ENCODE data around the gene P4HB. TPM values are rescaled to one million over a fixed set of nuclear protein-coding genes. Genes with fewer than 3 reads are reported as not detected.

The P4HB gene
- total and polyA plus RNA-seq, 2 donors (not counting 1 experiment from before 2014, with no cell fraction given): 37.4 to 191 TPM

DNA sequence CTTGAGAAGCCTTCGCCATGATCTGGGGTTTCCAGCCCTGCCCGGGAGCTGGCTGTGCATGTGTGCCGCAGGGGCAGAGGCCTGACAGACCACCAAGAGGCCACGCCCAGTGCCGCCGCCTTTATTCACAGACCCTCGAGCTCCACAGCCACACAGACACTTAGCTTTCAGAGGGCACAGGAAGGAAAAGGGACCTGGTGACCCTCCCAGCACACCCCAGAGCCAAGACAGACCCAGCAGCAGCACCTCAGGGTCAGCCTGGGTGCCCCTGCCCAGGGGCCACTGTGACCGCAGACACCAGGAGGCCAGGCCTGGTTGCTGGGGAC is 38.1 kb downstream of the P4HB start:
- Histone ChIP-seq H3K79me2 (ENCODE audit: control insufficient read depth, insufficient read depth, low read length) (peaks cover 11% of the 10 kb centered on the region), H3K27me3 (replicated peaks in 1 of 4; ENCODE audit: control extremely low read depth in 1 of 4, control insufficient read depth in 3 of 4, insufficient read depth in 4 of 4, low read length in 3 of 4) (no peaks in the 10 kb centered on the region), H3K27ac (ENCODE audit: low read length in 2 of 2) (no peak overlapping the region), H4K20me1 (ENCODE audit: control insufficient read depth, insufficient read depth, low read length, poor library complexity, severe bottlenecking) (peaks cover 27% of the 10 kb centered on the region), H3K4me1 (ENCODE audit: control insufficient read depth in 2 of 2, insufficient read depth in 2 of 2, low read length in 2 of 2) (no peaks in the 10 kb centered on the region), H3K4me3 (ENCODE audit: control extremely low read depth in 1 of 5, extremely low read depth in 1 of 5, insufficient read depth in 1 of 5, low read depth in 2 of 5, low read length in 4 of 5) (no peak overlapping the region), H3K9me3 (ENCODE audit: control extremely low read depth in 1 of 3, control insufficient read depth in 2 of 3, insufficient read depth in 1 of 3, low read length in 2 of 3) (no peaks in the 10 kb centered on the region), H2AFZ (ENCODE audit: insufficient read depth, low read depth, low read length, poor library complexity, severe bottlenecking) (no peak overlapping the region), H3K36me3 (replicated peaks in 1 of 2; ENCODE audit: control extremely low read depth in 1 of 2, control insufficient read depth in 1 of 2, extremely low read depth in 1 of 2, insufficient read depth in 2 of 2, low read length in 1 of 2) (peaks cover 0 to 12% of the 10 kb centered on the region in 2 experiments), H3K4me2 (replicated peaks; ENCODE audit: low read depth, low read length, poor library complexity, severe bottlenecking) (no peak overlapping the region), H3K9ac (ENCODE audit: low read length) (no peak overlapping the region)
- TF ChIP-seq CTCF (IDR thresholded peaks at IDR 0.05) (no peak), EZH2 (IDR thresholded peaks at IDR 0.05; ENCODE audit: borderline replicate concordance, insufficient read depth, low read depth, low read length, poor library complexity, severe bottlenecking) (no peak)
- 95% methylated on average over 8 of the region's 8 CpGs for WGBS (ENCODE audit: insufficient coverage)
- POLR2A ChIA-PET: no interaction called here
- no peak for ATAC-seq (ENCODE audit: low read depth)
- CTCF ChIA-PET: no interaction called here
- intact Hi-C loops (cut with micrococcal nuclease): no loop called here
- DNase-seq: no peak
- H3K27ac Mint-ChIP-seq: no peak overlapping the region
- no peaks in the 10 kb centered on the region for H3K9me3 Mint-ChIP-seq (ENCODE audit: insufficient read depth)
- no peak overlapping the region for H3K4me3 Mint-ChIP-seq
- peaks cover 4% of the 10 kb centered on the region for H3K4me1 Mint-ChIP-seq
- peaks cover 6% of the 10 kb centered on the region for H3K27me3 Mint-ChIP-seq

DNA sequence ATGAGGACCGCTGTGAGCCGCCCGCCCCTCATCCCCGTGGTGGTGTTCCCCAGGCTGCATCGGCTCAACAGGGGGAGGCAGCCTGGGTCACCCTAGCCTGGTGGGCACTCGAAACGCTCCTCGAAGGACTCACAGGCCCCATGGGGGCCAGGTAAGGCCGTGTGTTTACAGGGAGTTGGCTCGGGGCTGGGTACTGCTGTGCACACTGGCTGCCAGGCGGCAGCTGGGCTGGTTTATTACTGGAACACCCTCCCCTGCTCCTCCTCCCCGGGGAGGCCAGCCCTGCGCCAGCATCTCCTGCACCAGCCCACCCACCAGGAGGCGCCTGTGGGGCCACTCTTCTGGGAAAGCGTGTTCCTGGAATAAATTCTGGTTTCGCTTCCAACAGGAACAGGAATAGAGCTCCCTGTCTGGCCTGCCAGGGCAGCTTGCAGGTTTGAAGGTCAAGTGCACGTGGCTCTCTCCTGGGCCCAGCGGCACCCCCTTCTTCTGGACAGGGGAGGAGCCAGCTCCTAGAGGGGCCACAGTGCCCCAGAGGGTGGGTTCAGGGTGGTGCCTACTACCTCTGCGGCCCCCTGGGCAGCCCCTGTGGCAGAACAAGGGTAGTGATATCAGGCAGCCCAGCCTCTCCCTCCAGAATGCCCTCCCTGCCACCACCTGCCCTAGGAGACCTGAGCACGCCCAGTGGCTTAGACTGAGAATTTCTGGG is 38.6 kb downstream of the P4HB start:
- ATAC-seq (ENCODE audit: low read depth) (no peak), DNase-seq (no peak)
- TF ChIP-seq EZH2 (IDR thresholded peaks at IDR 0.05; ENCODE audit: borderline replicate concordance, insufficient read depth, low read depth, low read length, poor library complexity, severe bottlenecking): no peak
- no peak for TF ChIP-seq CTCF (IDR thresholded peaks at IDR 0.05)
- no peaks in the 10 kb centered on the region for H3K4me1 ChIP-seq (ENCODE audit: control insufficient read depth in 2 of 2, insufficient read depth in 2 of 2, low read length in 2 of 2)
- no peak overlapping the region for H3K4me3 ChIP-seq (ENCODE audit: control extremely low read depth in 1 of 5, extremely low read depth in 1 of 5, insufficient read depth in 1 of 5, low read depth in 2 of 5, low read length in 4 of 5)
- no peak overlapping the region for H3K4me2 ChIP-seq (replicated peaks; ENCODE audit: low read depth, low read length, poor library complexity, severe bottlenecking)
- intact Hi-C loops (cut with micrococcal nuclease): no loop called here
- H3K9me3 ChIP-seq (ENCODE audit: control extremely low read depth in 1 of 3, control insufficient read depth in 2 of 3, insufficient read depth in 1 of 3, low read length in 2 of 3): no peaks in the 10 kb centered on the region
- ChIA-PET CTCF (no interaction called here), POLR2A (no interaction called here)
- no peak overlapping the region for H3K4me3 Mint-ChIP-seq
- no peak overlapping the region for H3K27ac Mint-ChIP-seq
- H3K9me3 Mint-ChIP-seq (ENCODE audit: insufficient read depth): no peaks in the 10 kb centered on the region
- peaks cover 27% of the 10 kb centered on the region for H4K20me1 ChIP-seq (ENCODE audit: control insufficient read depth, insufficient read depth, low read length, poor library complexity, severe bottlenecking)
- H3K27me3 Mint-ChIP-seq: peaks cover 8% of the 10 kb centered on the region
- no peak overlapping the region for H3K9ac ChIP-seq (ENCODE audit: low read length)
- H3K79me2 ChIP-seq (ENCODE audit: control insufficient read depth, insufficient read depth, low read length): peaks cover 10% of the 10 kb centered on the region
- H2AFZ ChIP-seq (ENCODE audit: insufficient read depth, low read depth, low read length, poor library complexity, severe bottlenecking): no peak overlapping the region
- WGBS (ENCODE audit: insufficient coverage): 82% methylated on average over 20 of the region's 20 CpGs
- peaks cover 4% of the 10 kb centered on the region for H3K4me1 Mint-ChIP-seq
- H3K36me3 ChIP-seq (replicated peaks in 1 of 2; ENCODE audit: control extremely low read depth in 1 of 2, control insufficient read depth in 1 of 2, extremely low read depth in 1 of 2, insufficient read depth in 2 of 2, low read length in 1 of 2): peaks cover 0 to 12% of the 10 kb centered on the region in 2 experiments
- H3K27ac ChIP-seq (ENCODE audit: low read length in 2 of 2): no peak overlapping the region
- no peaks in the 10 kb centered on the region for H3K27me3 ChIP-seq (replicated peaks in 1 of 4; ENCODE audit: control extremely low read depth in 1 of 4, control insufficient read depth in 3 of 4, insufficient read depth in 4 of 4, low read length in 3 of 4)

All from B cell (primary cell).